ENCODE results near the gene MRAS. TPM values are rescaled to one million over a fixed set of nuclear protein-coding genes. Genes with fewer than 3 reads are reported as not detected.
"Not testable (repeated sequence)": the region's sequence is repeated elsewhere in the genome, so short reads cannot be mapped to it uniquely, and the experiment has no call there.

The MRAS gene
- polyA plus RNA-seq, 3 donors, result 28.7 to 31.7 (median 30.8) TPM

DNA sequence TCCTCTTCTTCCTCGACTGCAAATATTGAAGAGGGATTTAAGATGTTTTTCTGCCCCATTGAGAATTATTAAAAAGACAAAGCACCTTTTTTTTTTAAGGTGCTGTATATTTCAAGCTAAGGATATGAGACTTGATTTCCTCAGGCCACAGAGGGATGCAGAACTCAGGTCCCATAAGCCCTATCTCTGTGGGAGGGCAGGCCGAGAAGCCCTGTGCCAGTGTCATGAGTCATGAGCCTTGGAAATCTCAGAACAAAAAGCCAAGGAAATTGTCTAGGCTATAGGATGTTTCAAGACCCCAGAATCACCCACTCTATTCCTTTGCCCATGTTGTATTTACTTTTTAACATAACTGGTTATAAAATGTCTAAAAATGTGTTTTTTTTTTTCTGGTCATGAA lies 93.4 kb downstream of the MRAS start:
- no peak for DNase-seq

DNA sequence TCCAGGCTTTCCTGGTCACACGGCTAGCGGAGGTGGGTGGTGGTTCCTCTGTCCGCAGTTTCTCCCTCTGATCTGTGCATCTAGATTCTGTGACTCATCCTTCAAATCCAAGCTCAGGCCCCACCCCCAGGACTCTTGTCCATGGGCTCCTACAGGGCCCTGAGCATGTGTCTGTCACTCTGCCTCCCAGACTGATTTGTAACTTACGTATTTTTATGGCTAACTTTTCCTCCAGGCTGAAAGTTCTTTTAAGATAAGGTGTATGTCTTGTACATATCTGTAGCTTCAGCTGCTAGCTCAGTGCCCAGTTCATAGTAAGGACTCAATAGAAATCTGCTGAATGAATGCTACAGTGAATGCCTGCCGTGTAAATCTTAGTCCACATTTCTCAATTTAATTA lies 94.1 kb downstream of the MRAS start:
- no peak for DNase-seq

DNA sequence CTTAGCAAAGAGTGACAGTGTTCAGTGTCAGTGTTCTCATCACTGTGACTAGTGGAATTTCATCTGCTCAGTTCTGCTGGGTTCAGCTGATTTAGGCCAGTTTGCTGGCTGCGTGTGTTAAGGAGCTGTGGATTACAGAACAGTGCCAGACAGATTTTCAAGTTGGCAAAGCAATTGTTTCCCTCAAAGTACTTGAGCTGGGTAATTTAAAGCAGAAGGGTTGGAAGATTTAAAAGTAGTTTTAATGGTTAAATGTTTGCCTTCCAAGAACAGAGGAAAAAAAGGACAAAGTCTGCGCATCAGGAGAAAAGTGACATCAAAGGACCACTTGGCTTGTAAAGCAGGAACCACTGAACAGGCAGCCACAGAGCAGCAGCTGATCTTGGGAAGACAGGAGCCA lies 94.7 kb downstream of the MRAS start:
- DNase-seq, result no peak

DNA sequence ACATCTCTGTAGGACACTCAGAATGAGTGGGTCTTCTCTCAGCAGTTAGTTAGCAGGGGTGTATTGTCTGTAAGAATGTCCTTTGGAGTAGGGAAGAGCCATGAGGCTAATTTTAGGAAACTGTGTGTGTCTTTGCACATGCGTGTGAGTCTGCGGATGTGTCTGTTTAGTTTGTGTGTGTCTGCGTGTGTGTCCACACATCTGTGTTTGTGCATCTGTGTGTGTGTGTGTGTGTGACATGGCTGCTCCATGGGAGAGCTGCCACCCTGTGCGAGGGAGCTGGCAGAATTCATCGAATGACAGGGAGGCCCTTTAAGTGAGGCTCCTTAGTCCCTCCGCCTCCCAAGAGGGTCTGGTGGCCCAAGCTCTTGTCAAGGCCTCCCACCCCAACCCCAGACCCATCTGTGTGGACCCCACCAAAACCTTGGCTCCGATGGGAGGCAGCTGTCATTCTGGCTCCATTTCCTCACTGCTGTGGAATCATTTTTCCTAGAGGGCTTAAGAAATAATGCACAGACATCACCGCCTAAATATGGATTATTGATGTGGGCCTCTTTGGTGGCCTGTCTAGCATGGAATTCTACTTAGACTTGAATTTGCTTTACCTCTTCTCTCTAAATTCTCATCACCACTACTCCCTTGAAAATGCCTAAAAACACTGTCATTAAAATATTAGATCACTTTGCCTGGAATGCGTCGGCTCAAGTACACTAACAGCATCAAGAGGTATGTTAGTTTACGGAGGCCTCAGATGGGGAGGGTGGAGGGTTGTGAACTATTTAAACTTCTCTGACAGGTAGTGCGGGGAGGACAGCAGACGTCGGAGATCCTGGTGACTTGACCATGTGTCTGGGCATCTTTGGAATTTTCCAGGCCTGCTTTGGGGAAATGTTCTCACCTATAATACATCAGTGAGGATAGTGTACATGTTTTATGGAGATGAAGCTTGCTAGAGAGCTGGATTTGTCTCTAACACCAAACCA lies 95.4 kb downstream of the MRAS start:
- no peak for DNase-seq

DNA sequence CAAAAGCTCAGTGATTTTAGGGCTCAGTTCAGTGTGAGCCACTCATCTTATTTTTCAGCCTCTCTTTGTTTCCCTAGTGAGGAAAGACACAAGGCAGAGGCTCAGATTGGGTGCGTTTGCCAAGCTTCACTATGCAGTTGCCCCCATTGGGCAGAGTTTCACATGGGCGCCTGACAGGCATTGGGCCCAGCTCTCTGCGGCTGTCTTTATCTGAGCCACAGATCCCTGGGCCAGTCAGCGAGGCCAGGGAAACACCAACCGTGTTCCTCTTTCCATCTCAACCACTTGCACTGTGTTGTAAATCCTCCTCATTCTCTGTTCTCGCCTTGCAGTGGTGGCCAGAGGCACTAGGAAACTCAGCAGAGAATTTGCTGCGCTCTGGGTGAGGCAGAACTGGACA lies 96.9 kb downstream of the MRAS start:
- DNase-seq, result no peak

DNA sequence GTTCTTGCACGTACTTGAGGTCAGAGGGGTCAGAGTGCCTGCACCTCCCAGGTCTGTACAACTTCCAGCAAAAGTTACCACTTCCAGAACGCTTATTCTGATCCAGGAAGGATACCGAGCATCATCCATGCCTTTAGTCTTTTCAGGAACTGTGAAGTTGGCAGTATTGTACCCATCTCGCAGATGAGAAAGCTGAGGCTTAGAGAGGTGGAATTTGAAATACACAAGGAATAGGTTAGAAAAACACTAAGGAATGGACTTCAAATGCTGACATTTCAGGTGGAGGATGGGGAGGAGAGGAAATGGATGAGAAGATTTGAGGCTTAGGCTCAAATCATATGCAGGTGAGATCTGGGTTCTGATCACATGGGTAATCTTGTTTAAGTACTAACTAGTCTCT lies 97.3 kb downstream of the MRAS start:
- DNase-seq, result no peak

DNA sequence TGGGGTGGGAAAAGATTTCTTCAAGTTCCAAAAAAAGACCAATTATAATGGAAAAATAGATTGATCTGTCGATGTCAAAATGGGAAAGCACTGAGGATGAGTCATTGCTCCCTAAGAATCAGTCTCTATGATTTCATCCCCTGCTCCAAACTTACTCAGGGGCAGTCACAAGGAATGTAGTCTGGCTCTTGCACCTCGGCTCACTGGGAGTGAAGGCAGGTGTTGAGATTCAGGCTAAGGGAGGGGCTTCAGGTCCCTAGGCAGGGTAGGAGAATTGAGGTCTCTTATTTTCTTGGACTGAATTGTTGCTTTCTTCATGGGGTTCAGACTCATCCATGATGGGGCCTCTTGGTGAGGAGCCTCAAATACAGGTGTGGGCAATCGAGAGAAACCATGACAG lies 100.3 kb downstream of the MRAS start:
- no peak for DNase-seq

DNA sequence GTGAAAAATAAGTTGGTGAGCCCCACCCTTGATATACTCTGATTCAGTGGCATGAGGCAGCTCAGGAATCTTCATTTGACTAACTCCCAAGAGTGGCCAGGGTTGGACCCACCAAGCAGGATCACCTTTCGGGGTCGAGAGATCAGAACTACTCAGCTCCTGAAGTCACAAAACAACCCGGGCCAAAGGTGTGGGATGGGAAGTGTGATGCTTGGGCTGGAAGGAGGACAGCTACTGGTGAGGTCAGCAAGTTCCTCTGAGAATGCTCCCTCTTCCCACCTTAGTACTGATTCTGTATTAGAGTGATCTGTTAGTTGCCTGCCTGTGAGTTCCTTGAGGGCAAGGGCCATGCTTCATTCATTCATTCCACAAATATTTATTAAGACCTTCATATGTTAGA lies 101.1 kb downstream of the MRAS start:
- DNase-seq, result no peak

DNA sequence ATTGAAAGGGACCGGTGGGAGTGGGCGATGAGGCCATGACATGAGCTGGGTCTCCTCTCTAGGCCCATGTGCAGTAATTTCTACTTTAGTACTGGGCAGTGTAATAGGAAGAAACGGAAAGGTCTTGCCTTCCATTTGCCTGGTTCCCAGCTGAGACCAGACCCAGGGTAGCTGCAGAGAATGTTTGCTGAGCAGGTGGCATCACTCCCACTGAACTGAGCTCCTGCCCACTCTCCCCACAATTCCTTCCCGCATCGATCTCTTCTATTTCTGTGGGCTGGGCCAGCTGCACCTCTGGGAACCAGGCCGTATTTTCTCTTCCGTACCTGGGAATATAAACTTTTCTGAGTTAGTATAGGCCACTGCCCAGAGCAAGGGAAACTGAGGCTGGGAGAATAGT lies 101.8 kb downstream of the MRAS start:
- no peak for DNase-seq

DNA sequence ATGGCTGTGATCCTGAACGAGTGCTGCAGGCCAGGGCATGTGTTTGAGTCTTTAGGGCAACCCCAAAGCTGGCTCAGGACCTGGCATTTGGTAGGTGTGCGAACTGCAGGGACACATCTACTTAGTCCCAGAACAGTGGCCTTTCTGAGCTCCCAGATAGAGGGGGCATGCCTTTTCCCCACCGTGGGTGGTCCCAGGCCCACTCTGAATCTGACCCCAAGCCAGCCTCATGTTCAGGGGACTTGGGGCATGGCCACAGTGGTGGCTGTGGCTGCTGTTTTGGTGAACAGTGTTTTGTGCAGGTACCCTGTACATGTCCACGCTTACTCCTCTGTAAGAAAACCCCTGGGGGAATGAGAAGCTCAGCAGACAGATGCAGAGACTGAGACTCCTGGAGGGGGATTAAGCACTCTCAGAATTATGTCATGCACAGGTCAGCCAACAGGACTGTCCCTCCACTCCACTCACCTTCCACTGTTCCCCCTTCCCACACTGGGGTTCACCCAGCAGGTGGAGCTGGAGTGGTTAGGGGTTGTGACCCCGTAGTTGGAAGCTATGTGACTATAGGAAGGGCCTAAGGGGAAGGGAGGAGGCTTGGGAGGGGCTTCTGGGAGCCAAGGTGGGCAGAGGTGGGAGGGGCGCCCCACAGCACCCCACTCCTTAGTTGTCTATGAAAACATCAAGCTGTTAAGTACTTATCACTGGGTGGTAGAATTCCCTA lies 102.5 kb downstream of the MRAS start:
- no peak for DNase-seq

DNA sequence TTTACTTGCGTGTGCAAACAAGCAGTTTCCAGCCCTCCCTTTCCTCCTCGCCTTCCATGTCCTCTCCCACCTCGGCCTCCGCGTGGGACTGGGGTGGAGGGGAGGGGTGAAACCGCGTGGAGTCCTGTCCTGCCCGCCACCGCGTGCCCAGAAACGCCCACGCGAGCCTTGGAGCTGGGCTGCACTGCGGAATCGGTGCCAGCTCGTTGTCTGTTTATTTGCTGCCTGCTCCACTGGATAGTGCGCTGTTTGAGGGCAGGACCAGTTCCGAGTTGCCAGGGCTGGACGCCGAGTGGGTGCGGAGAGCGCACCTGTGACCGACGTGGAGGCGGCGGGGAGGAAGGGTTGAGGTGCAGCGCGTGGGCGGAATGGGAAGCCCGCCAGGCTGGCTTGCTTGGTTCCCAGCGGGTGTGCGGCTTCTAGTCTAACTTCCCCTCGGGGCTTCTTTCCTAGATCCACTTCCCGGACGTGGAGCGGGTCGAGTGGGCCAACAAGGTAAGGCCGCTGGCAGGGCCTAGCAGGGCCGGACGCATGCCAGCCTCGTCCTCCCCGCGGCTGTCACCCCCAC lies 103.3 kb downstream of the MRAS start:
- no peak for DNase-seq

DNA sequence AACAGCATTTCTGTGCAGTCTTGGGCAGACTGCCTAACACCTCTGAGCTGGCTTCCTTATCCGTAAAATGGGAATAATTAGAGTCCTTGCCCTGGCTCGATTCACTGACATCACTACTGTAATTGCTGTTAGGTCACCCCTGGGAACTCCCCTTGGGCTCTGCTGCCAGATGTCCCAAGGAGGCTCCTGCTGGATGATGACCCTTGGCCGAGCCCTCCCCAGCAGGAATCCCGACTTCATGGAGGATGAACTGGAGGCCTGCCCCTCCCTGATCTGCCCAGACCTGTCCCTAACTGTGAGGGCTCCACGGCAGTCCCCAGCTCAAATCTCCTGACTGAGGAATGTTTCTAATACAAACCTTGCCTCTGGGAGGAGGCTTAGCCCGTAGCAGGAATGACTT lies 104.1 kb downstream of the MRAS start:
- no peak for DNase-seq

DNA sequence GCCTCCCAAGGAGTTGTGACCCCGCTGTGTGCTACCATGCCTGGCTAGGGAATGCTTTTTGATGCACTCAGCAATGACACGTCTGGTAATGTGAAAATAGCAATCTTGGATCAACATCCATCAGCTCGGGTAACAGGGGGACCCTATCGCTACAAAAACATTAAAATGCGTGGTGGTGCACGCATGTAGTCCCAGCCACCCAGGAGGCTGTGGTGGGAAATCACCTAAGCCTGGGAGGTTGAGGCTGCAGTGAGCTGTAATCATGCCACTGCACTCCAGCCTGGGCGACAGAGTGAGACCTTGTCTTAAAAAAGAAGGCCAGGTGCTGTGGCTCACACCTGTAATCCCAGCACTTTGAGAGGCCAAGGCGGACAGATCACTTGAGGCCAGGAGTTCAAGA lies 105.6 kb downstream of the MRAS start:
- not testable (repeated sequence) for DNase-seq

Other genes starting within 250 kb of the MRAS start
- gene DZIP1L, start 233.0 kb upstream of the MRAS start, polyA plus RNA-seq (ENCODE audit: insufficient read length in 3 of 3), result 10 to 100 TPM; 15.4 to 26.2 (median 22.2) TPM
- 1 to 10 TPM in 2 of 3 donors, under 1 TPM in 1; 0.51 to 2.8 (median 1.9) TPM for gene A4GNT, start 216.2 kb upstream of the MRAS start, polyA plus RNA-seq (ENCODE audit: insufficient read length in 3 of 3)
- gene DBR1, start 173.7 kb upstream of the MRAS start, polyA plus RNA-seq (ENCODE audit: insufficient read length in 3 of 3), result 10 to 100 TPM; 17.9 to 22.1 (median 21.2) TPM
- gene ARMC8, start 161.3 kb upstream of the MRAS start, polyA plus RNA-seq (ENCODE audit: insufficient read length in 3 of 3), result 10 to 100 TPM; 44.4 to 51.2 (median 47.9) TPM
- 1 to 10 TPM; 2.7 to 5.0 (median 3.4) TPM for gene NME9, start 18.7 kb upstream of the MRAS start, polyA plus RNA-seq (ENCODE audit: insufficient read length in 3 of 3)
- 1 to 10 TPM; 1.6 to 2.5 (median 2.5) TPM for gene ESYT3, start 86.0 kb downstream of the MRAS start, polyA plus RNA-seq (ENCODE audit: insufficient read length in 3 of 3)
- 10 to 100 TPM; 35.4 to 39.3 (median 37.4) TPM for gene CEP70, start 245.7 kb downstream of the MRAS start, polyA plus RNA-seq (ENCODE audit: insufficient read length in 3 of 3)

Data from renal pelvis (tissue), 4 donors.